Occipital lobe (tissue), 2 donors: Measurements from ENCODE around the gene MAFG. TPM values are rescaled to one million over a fixed set of nuclear protein-coding genes. Genes with fewer than 3 reads are reported as not detected.
"Not testable (repeated sequence)": the region's sequence is repeated elsewhere in the genome, so short reads cannot be mapped to it uniquely, and the experiment has no call there.

Experiments used
- DNase-seq: peaks from one replicate; lab custom pipeline; 2025; lab: John Stamatoyannopoulos, UW
- total RNA-seq: library from RNA; depleted of rRNA; stranded (reverse); fragments of >200 nt; gene quantifications from one replicate; pipeline ENCODE4 v1.2.3, GENCODE V29; 2014

MAFG gene
- total RNA-seq, 1 donor from 2014 or later = 16.5 TPM

- DNase-seq = no peak
Measured at GRCh38 chr17:81958633-81959342, 31.3 kb upstream of the MAFG start.

GRCh38 chr17:81957691-81958432, 30.3 kb upstream of the MAFG start:
- DNase-seq = no peak

- no peak for DNase-seq
Measured at GRCh38 chr17:81956607-81957589, 29.4 kb upstream of the MAFG start.

GRCh38 chr17:81955756-81956544, 28.4 kb upstream of the MAFG start:
- DNase-seq = no peak

GRCh38 chr17:81955058-81955681, 27.6 kb upstream of the MAFG start:
- no peak for DNase-seq

- DNase-seq = no peak
Measured at GRCh38 chr17:81954131-81955057, 26.9 kb upstream of the MAFG start.

GRCh38 chr17:81953443-81953842, 25.9 kb upstream of the MAFG start:
- DNase-seq = not testable (repeated sequence)

GRCh38 chr17:81952792-81953228, 25.3 kb upstream of the MAFG start:
- no peak for DNase-seq

- DNase-seq = no peak
Measured at GRCh38 chr17:81951785-81952684, 24.5 kb upstream of the MAFG start.

GRCh38 chr17:81950501-81950900, 23.0 kb upstream of the MAFG start:
- DNase-seq = no peak

- DNase-seq = no peak
Measured at GRCh38 chr17:81948635-81949378, 21.3 kb upstream of the MAFG start.

GRCh38 chr17:81947189-81947588, 19.7 kb upstream of the MAFG start, which contains the start of gene MYADML2:
Gene MYADML2 (minus strand): TSS chr17:81947233. CDS start chr17:81941741, 5,492 bp downstream.
- no peak for DNase-seq

GRCh38 chr17:81944858-81945257, 17.3 kb upstream of the MAFG start:
- no peak for DNase-seq

GRCh38 chr17:81942167-81942553, 14.6 kb upstream of the MAFG start:
- DNase-seq = no peak

GRCh38 chr17:81941484-81942166, 14.1 kb upstream of the MAFG start:
- no peak for DNase-seq

GRCh38 chr17:81940538-81941483, 13.3 kb upstream of the MAFG start:
- no peak for DNase-seq
